OCI-LY1 (cell line): ENCODE measurements around the gene CAPN6.

Source experiments
- H2AFZ ChIP-seq: fragments of 200-600 bp; sonication (generic), shearing (Covaris generic); 2 replicates; pipeline ENCODE4 v1.6.0; 2014; ENCODE audit warnings: antibody characterized with exemption, mild to moderate bottlenecking, low read length
- H3F3A ChIP-seq: fragments of 200-600 bp; sonication (generic), shearing (Covaris generic); 2 replicates; pipeline ENCODE4 v1.6.0; 2014; ENCODE audit warnings: mild to moderate bottlenecking, antibody characterized with exemption, low read length, moderate library complexity; ENCODE audit not compliant: insufficient read depth
- H3K27ac ChIP-seq: fragments of 200-600 bp; sonication (generic); 2 replicates; pipeline ENCODE4 v1.5.1; 2014; ENCODE audit warnings: low read length, mixed run types, mild to moderate bottlenecking, low read depth; ENCODE audit not compliant: poor library complexity, severe bottlenecking
- H3K27me3 ChIP-seq: fragments of 200-600 bp; sonication (generic); 2 replicates; pipeline ENCODE4 v1.6.0; 2014; ENCODE audit warnings: antibody characterized with exemption, mild to moderate bottlenecking, low read length, moderate library complexity; ENCODE audit not compliant: insufficient read depth
- H3K36me3 ChIP-seq: fragments of 200-600 bp; sonication (generic); 2 replicates; pipeline ENCODE4 v1.6.1; 2014; ENCODE audit warnings: mild to moderate bottlenecking, antibody characterized with exemption, low read length, moderate library complexity, mixed read lengths; ENCODE audit not compliant: insufficient read depth
- H3K4me1 ChIP-seq: fragments of 200-600 bp; sonication (generic); 2 replicates; pipeline ENCODE4 v1.5.1; 2014; ENCODE audit warnings: mild to moderate bottlenecking, low read length, moderate library complexity; ENCODE audit not compliant: insufficient read depth, severe bottlenecking
- H3K4me2 ChIP-seq: fragments of 200-600 bp; sonication (generic), shearing (Covaris generic); 2 replicates; pipeline ENCODE4 v1.6.1; 2014; ENCODE audit warnings: low read length
- H3K4me3 ChIP-seq: fragments of 200-600 bp; sonication (generic); 2 replicates; pipeline ENCODE4 v1.5.1; 2014; ENCODE audit warnings: low read length, low read depth, mild to moderate bottlenecking, mixed read lengths; ENCODE audit not compliant: poor library complexity, severe bottlenecking
- H3K79me2 ChIP-seq: fragments of 200-600 bp; shearing (Covaris generic); 2 replicates; pipeline ENCODE4 v1.6.1; 2016; ENCODE audit warnings: mixed run types, low read length, mixed read lengths; ENCODE audit not compliant: insufficient read depth
- H3K9ac ChIP-seq: fragments of 200-600 bp; sonication (generic), shearing (Covaris generic); 2 replicates; pipeline ENCODE4 v1.6.1; 2014; ENCODE audit warnings: mild to moderate bottlenecking, low read length, mixed read lengths
- H3K9me2 ChIP-seq: fragments of 200-600 bp; sonication (generic), shearing (Covaris generic); 2 replicates; pipeline ENCODE4 v1.6.1; 2014; ENCODE audit warnings: low read depth, mild to moderate bottlenecking, low read length, mixed read lengths
- H3K9me3 ChIP-seq: fragments of 200-600 bp; shearing (Covaris generic); 2 replicates; pipeline ENCODE4 v1.6.1; 2014; ENCODE audit warnings: low read length, mixed read lengths
- H4K20me1 ChIP-seq: fragments of 200-600 bp; sonication (generic), shearing (Covaris generic); 2 replicates; pipeline ENCODE4 v1.6.0; 2016; ENCODE audit warnings: mild to moderate bottlenecking, low read length; ENCODE audit not compliant: insufficient read depth
- EZH2 ChIP-seq: fragments of 200-600 bp; sonication (generic), shearing (Covaris generic); IDR thresholded peaks from 2 replicates; pipeline ENCODE4 v1.8.0; 2017; ENCODE audit warnings: borderline replicate concordance, mixed run types, mild to moderate bottlenecking, antibody characterized with exemption, low read length, moderate library complexity, mixed read lengths
- TF ChIP-seq, protein P1 (sequence below): fragments of 200-600 bp; sonication (generic), shearing (Covaris generic); IDR thresholded peaks from 2 replicates; pipeline ENCODE4 v1.5.1; 2017; ENCODE audit warnings: mild to moderate bottlenecking, antibody characterized with exemption, low read length, moderate library complexity, mixed read lengths

CAPN6 gene

DNA sequence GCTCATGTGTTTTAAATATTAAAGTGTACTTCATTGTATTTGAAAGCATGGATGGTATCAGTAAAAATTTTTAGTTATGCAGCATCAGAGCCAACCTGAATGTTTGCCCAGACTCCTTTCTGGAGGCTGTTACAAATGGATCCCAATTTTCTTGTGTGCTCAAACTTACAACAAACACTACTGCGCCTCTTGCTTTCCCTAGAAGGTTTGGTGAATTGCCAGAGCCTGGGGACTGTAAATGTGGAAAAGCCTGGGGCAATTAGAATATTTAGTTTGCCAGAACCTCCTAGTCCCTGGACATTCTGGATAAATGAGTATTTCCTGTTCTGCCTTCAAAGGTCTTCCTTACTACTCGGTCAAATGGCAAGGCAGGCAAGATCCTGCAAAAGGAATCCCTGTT lies 4.8 kb downstream of the CAPN6 start:
- no peak overlapping the region for H2AFZ ChIP-seq
- no peaks in the 10 kb centered on the region for H3K9me3 ChIP-seq
- H3K4me1 ChIP-seq = no peaks in the 10 kb centered on the region
- H3K36me3 ChIP-seq = no peaks in the 10 kb centered on the region
- H4K20me1 ChIP-seq = no peaks in the 10 kb centered on the region
- no peak overlapping the region for H3K4me3 ChIP-seq
- H3F3A ChIP-seq = no peaks in the 10 kb centered on the region
- H3K27me3 ChIP-seq = no peaks in the 10 kb centered on the region
- no peak overlapping the region for H3K9ac ChIP-seq
- no peaks in the 10 kb centered on the region for H3K79me2 ChIP-seq
- no peaks in the 10 kb centered on the region for H3K9me2 ChIP-seq
- H3K27ac ChIP-seq = no peak overlapping the region
- TF ChIP-seq, protein P1, sequence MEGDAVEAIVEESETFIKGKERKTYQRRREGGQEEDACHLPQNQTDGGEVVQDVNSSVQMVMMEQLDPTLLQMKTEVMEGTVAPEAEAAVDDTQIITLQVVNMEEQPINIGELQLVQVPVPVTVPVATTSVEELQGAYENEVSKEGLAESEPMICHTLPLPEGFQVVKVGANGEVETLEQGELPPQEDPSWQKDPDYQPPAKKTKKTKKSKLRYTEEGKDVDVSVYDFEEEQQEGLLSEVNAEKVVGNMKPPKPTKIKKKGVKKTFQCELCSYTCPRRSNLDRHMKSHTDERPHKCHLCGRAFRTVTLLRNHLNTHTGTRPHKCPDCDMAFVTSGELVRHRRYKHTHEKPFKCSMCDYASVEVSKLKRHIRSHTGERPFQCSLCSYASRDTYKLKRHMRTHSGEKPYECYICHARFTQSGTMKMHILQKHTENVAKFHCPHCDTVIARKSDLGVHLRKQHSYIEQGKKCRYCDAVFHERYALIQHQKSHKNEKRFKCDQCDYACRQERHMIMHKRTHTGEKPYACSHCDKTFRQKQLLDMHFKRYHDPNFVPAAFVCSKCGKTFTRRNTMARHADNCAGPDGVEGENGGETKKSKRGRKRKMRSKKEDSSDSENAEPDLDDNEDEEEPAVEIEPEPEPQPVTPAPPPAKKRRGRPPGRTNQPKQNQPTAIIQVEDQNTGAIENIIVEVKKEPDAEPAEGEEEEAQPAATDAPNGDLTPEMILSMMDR = no peak
- TF ChIP-seq EZH2 = no peak
- H3K4me2 ChIP-seq = no peak overlapping the region

DNA sequence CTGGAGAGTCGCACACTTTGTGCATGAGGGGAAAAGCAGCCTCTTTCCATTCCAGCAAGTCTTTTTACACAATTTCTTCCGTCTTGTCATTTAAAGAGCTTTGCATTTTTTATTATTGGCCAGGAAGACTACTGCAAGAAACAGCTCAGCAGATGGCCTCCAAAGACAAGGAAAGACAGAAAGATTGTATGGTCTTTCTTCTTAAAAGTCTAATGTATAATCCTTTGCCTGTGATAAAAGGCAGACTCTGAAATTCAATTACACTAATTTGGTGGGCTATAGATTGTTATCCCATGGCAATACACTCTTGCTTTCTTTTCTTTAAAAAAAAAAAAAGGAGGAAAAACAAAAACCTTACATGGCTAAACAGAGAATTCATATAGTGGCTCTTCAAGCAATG lies 5.9 kb downstream of the CAPN6 start:
- H3K4me2 ChIP-seq = no peak overlapping the region
- H2AFZ ChIP-seq = no peak overlapping the region
- no peak overlapping the region for H3K9ac ChIP-seq
- H3K36me3 ChIP-seq = no peaks in the 10 kb centered on the region
- H3K4me1 ChIP-seq = no peaks in the 10 kb centered on the region
- H3K9me3 ChIP-seq = no peaks in the 10 kb centered on the region
- H3K27me3 ChIP-seq = no peaks in the 10 kb centered on the region
- no peaks in the 10 kb centered on the region for H3K9me2 ChIP-seq
- H3F3A ChIP-seq = no peaks in the 10 kb centered on the region
- no peaks in the 10 kb centered on the region for H3K79me2 ChIP-seq
- H4K20me1 ChIP-seq = no peaks in the 10 kb centered on the region
- no peak overlapping the region for H3K4me3 ChIP-seq
- no peak for TF ChIP-seq EZH2
- TF ChIP-seq, protein P1 = no peak
- H3K27ac ChIP-seq = no peak overlapping the region

DNA sequence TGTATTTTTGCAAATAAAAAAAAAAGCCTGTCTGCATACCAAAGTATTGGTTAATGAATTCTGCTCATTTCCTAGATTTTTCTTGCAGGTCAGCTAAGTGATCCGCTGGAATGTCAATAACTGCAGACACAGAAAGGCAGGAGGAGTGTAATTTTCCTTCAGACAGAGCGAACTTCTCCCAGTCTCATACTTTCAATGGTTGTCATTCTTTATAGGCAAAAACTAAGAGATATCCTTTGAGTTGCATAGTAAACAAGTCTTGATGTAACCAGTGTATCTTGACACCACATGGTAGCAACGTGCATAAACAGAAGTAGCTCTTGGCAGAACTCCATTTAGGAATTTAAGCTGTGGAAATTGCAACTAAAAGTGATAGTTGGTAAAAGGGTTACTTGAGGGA lies 8.2 kb downstream of the CAPN6 start:
- Histone ChIP-seq H3K9ac (no peak overlapping the region), H3K4me1 (no peaks in the 10 kb centered on the region), H3K27me3 (no peaks in the 10 kb centered on the region), H4K20me1 (no peaks in the 10 kb centered on the region), H3F3A (no peaks in the 10 kb centered on the region), H3K4me2 (no peak overlapping the region), H3K79me2 (no peaks in the 10 kb centered on the region), H3K9me3 (no peaks in the 10 kb centered on the region), H2AFZ (no peak overlapping the region), H3K9me2 (no peaks in the 10 kb centered on the region), H3K36me3 (no peaks in the 10 kb centered on the region), H3K27ac (no peak overlapping the region), H3K4me3 (no peak overlapping the region)
- no peak for TF ChIP-seq EZH2

DNA sequence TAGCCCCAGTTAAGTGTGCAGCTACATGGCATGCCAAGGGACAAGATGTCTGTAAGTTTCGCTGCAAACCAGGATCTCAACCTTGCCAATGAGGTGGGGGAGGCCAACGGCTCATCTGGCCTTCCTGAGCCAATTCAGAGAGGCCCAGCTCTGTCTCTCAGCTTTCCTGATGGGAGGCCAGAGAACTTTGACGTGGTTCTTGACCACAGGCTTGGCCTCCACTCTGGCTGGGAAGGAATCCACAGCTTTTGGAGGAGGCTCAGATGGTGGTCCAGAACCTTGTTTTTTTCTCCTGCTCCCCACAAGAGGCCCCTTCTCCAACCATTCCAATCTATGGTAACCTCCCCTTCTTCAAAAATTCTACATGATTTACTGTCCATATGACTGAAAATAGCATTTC lies 9.8 kb downstream of the CAPN6 start:
- Histone ChIP-seq H3K9me3 (no peaks in the 10 kb centered on the region), H4K20me1 (no peaks in the 10 kb centered on the region), H3K27me3 (no peaks in the 10 kb centered on the region), H3K79me2 (no peaks in the 10 kb centered on the region), H3K27ac (no peak overlapping the region), H3K4me1 (no peaks in the 10 kb centered on the region), H3K9ac (no peak overlapping the region), H3F3A (no peaks in the 10 kb centered on the region), H2AFZ (no peak overlapping the region), H3K9me2 (no peaks in the 10 kb centered on the region), H3K4me2 (no peak overlapping the region), H3K4me3 (no peak overlapping the region), H3K36me3 (no peaks in the 10 kb centered on the region)
- TF ChIP-seq, protein P1 = no peak
- TF ChIP-seq EZH2 = no peak
